Spleen (tissue), 7 donors: Measurements from ENCODE around the gene SHC3.

Source experiments
- CTCF ChIP-seq, 11 experiments: fragments of 200-600 bp in 7 of 11; fragments of 450-650 bp in 4 of 11; sonication (generic) in 4 of 11; IDR thresholded peaks in 8 of 11; conservative IDR thresholded peaks in 3 of 11; 1 replicate in 7 of 11; 2 replicates in 4 of 11; pipeline versions ENCODE4 v1.4.0 to v1.8.0; 2016 to 2021; ENCODE audit warnings: antibody characterized with exemption in 11 of 11, inconsistent platforms in 4 of 11, mild to moderate bottlenecking in 1 of 11
- POLR2A ChIP-seq, 3 donors: fragments of 450-650 bp; IDR thresholded peaks; one replicate each; pipeline ENCODE4 v1.5.1; 2017; ENCODE audit warnings: antibody characterized with exemption in 3 of 3, mild to moderate bottlenecking in 1 of 3
- POLR2AphosphoS5 ChIP-seq, 3 donors: sonication (generic); formaldehyde crosslinking; IDR thresholded peaks; one replicate each; pipeline ENCODE4 v1.5.1; 2017; ENCODE audit warnings: antibody characterized with exemption in 3 of 3
- donor health status: DM: no; HTN: no; CAD: no; lungs with moderate emphysema.
- donor health status: DM: no; HTN: no; CAD: no.
- donor health status: DM: no; HTN: no; CAD: no.

- no peak for TF ChIP-seq POLR2A (IDR thresholded peaks at IDR 0.05)
- no peak for TF ChIP-seq CTCF (IDR thresholded peaks at IDR 0.05 in 8 of 11, conservative IDR thresholded peaks at IDR 0.05 in 3 of 11)
- TF ChIP-seq POLR2AphosphoS5 (IDR thresholded peaks at IDR 0.05), result peak in 2 of 3 donors; percentile 20 to 39
These were observed 181.0 kb downstream of the SHC3 start for GRCh38 chr9:88997646-88998045.
